GM19324 (cell line): ENCODE data around the gene RBM20.
"Not testable (repeated sequence)": the region's sequence is repeated elsewhere in the genome, so short reads cannot be mapped to it uniquely, and the experiment has no call there.

Source experiments
- ATAC-seq: cut with Tn5 transposase; IDR thresholded peaks from one replicate; pipeline ENCODE4 v1.9.1; 2021; ENCODE audit warnings: mild to moderate bottlenecking, moderate library complexity; ENCODE audit not compliant: unreplicated experiment, low FRiP score

RBM20 gene

GRCh38 chr10:110646417-110647135, 2.4 kb downstream of the RBM20 start:
- no peak for ATAC-seq

GRCh38 chr10:110647136-110647430, 2.9 kb downstream of the RBM20 start:
- ATAC-seq, result no peak

GRCh38 chr10:110648692-110649346, 4.7 kb downstream of the RBM20 start:
- ATAC-seq, result no peak

GRCh38 chr10:110649347-110650264, 5.5 kb downstream of the RBM20 start:
- no peak for ATAC-seq

GRCh38 chr10:110650265-110650668, 6.1 kb downstream of the RBM20 start:
- ATAC-seq, result no peak

GRCh38 chr10:110651044-110651958, 7.2 kb downstream of the RBM20 start:
- no peak for ATAC-seq

- no peak for ATAC-seq
Measured at GRCh38 chr10:110652475-110653118, 8.5 kb downstream of the RBM20 start.

GRCh38 chr10:110655320-110655719, 11.2 kb downstream of the RBM20 start:
- ATAC-seq, result no peak

- ATAC-seq, result no peak
Measured at GRCh38 chr10:110656612-110657011, 12.5 kb downstream of the RBM20 start.

- no peak for ATAC-seq
Measured at GRCh38 chr10:110657973-110658691, 14.0 kb downstream of the RBM20 start.

GRCh38 chr10:110659558-110659957, 15.4 kb downstream of the RBM20 start:
- ATAC-seq, result no peak

GRCh38 chr10:110660289-110660688, 16.2 kb downstream of the RBM20 start:
- not testable (repeated sequence) for ATAC-seq

GRCh38 chr10:110661292-110661691, 17.2 kb downstream of the RBM20 start:
- ATAC-seq, result no peak

GRCh38 chr10:110664483-110665420, 20.6 kb downstream of the RBM20 start:
- no peak for ATAC-seq

GRCh38 chr10:110666259-110666658, 22.1 kb downstream of the RBM20 start:
- not testable (repeated sequence) for ATAC-seq

GRCh38 chr10:110666673-110667072, 22.5 kb downstream of the RBM20 start:
- no peak for ATAC-seq

- no peak for ATAC-seq
Measured at GRCh38 chr10:110667620-110668343, 23.6 kb downstream of the RBM20 start.
